Osteocyte (in vitro differentiated cells): ENCODE results near the gene STK16. TPM values are rescaled to one million over a fixed set of nuclear protein-coding genes. Genes with fewer than 3 reads are reported as not detected.

ENCODE experiments used
- DNase-seq: peaks from one replicate; pipeline ENCODE4 v3.0.0; 2021; ENCODE audit warnings: mixed read lengths; ENCODE audit not compliant: unreplicated experiment; ENCODE audit errors: extremely low spot score
- H3K27ac Mint-ChIP-seq: one replicate; pipeline ENCODE4 v1.8.0; 2021; ENCODE audit warnings: mild to moderate bottlenecking, mixed read lengths; ENCODE audit not compliant: unreplicated experiment
- H3K27me3 Mint-ChIP-seq: one replicate; pipeline ENCODE4 v1.8.0; 2021; ENCODE audit warnings: mixed read lengths; ENCODE audit not compliant: unreplicated experiment
- H3K36me3 Mint-ChIP-seq: one replicate; pipeline ENCODE4 v1.8.0; 2021; ENCODE audit warnings: mixed read lengths; ENCODE audit not compliant: unreplicated experiment
- H3K4me1 Mint-ChIP-seq: one replicate; pipeline ENCODE4 v1.8.0; 2021; ENCODE audit warnings: mixed read lengths; ENCODE audit not compliant: unreplicated experiment
- H3K4me3 Mint-ChIP-seq: one replicate; pipeline ENCODE4 v1.8.0; 2021; ENCODE audit warnings: mild to moderate bottlenecking, moderate library complexity, mixed read lengths; ENCODE audit not compliant: unreplicated experiment
- H3K9me3 Mint-ChIP-seq: one replicate; pipeline ENCODE4 v1.8.0; 2021; ENCODE audit warnings: mixed read lengths; ENCODE audit not compliant: unreplicated experiment
- CTCF ChIP-seq: fragments of 200-600 bp; sonication (generic); IDR thresholded peaks from 2 replicates; pipeline ENCODE4 v1.5.0; 2021; ENCODE audit warnings: antibody characterized with exemption, mild to moderate bottlenecking, moderate library complexity
- total RNA-seq: library from RNA; stranded (reverse); gene quantifications from 2 replicates; pipeline ENCODE4 v1.2.1, GENCODE V29; 2021

The STK16 gene
- total RNA-seq, 1 donor from 2014 or later, result 28.3 TPM

GRCh38 chr2:219219784-219220532 lies 25.3 kb upstream of the STK16 start:
- H3K27me3 Mint-ChIP-seq, result no peaks in the 10 kb centered on the region
- H3K36me3 Mint-ChIP-seq, result peaks cover 28% of the 10 kb centered on the region
- no peak for TF ChIP-seq CTCF
- no peaks in the 10 kb centered on the region for H3K9me3 Mint-ChIP-seq
- H3K4me1 Mint-ChIP-seq, result peaks cover 25% of the 10 kb centered on the region
- DNase-seq, result no peak
- peak overlapping the region; percentile 99 for H3K27ac Mint-ChIP-seq
- no peak overlapping the region for H3K4me3 Mint-ChIP-seq

GRCh38 chr2:219220652-219221402 lies 24.5 kb upstream of the STK16 start:
- H3K4me3 Mint-ChIP-seq, result no peak overlapping the region
- no peaks in the 10 kb centered on the region for H3K9me3 Mint-ChIP-seq
- H3K36me3 Mint-ChIP-seq, result peaks cover 34% of the 10 kb centered on the region
- no peaks in the 10 kb centered on the region for H3K27me3 Mint-ChIP-seq
- H3K27ac Mint-ChIP-seq, result no peak overlapping the region
- no peak for DNase-seq
- H3K4me1 Mint-ChIP-seq, result peaks cover 25% of the 10 kb centered on the region
- TF ChIP-seq CTCF, result no peak

GRCh38 chr2:219221957-219222518 lies 23.2 kb upstream of the STK16 start:
- DNase-seq, result no peak
- H3K9me3 Mint-ChIP-seq, result no peaks in the 10 kb centered on the region
- TF ChIP-seq CTCF, result no peak
- peaks cover 39% of the 10 kb centered on the region for H3K36me3 Mint-ChIP-seq
- peaks cover 19% of the 10 kb centered on the region for H3K4me1 Mint-ChIP-seq
- H3K27ac Mint-ChIP-seq, result no peak overlapping the region
- H3K4me3 Mint-ChIP-seq, result no peak overlapping the region
- no peaks in the 10 kb centered on the region for H3K27me3 Mint-ChIP-seq

GRCh38 chr2:219223831-219224610 lies 21.3 kb upstream of the STK16 start:
- TF ChIP-seq CTCF, result no peak
- no peak overlapping the region for H3K27ac Mint-ChIP-seq
- no peak overlapping the region for H3K4me3 Mint-ChIP-seq
- H3K9me3 Mint-ChIP-seq, result no peaks in the 10 kb centered on the region
- peaks cover 39% of the 10 kb centered on the region for H3K36me3 Mint-ChIP-seq
- no peaks in the 10 kb centered on the region for H3K27me3 Mint-ChIP-seq
- no peak for DNase-seq
- peaks cover 23% of the 10 kb centered on the region for H3K4me1 Mint-ChIP-seq
